Uterus (tissue), 2 donors: ENCODE data around the gene SF3A2.

Experiments
- POLR2A ChIP-seq, 2 donors: fragments of 450-650 bp; IDR thresholded peaks; one replicate each; pipeline ENCODE4 v1.6.1; 2016; ENCODE audit warnings: antibody characterized with exemption in 2 of 2, mild to moderate bottlenecking in 1 of 2, moderate library complexity in 1 of 2
- TF ChIP-seq, protein P1 (sequence below), 4 experiments: fragments of 200-600 bp in 2 of 4; fragments of 450-650 bp in 2 of 4; sonication (generic) in 2 of 4; IDR thresholded peaks; one replicate each; pipeline ENCODE4 v1.5.1; 2016 to 2019; ENCODE audit warnings: antibody characterized with exemption in 4 of 4, mild to moderate bottlenecking in 2 of 4, moderate library complexity in 1 of 4

DNA sequence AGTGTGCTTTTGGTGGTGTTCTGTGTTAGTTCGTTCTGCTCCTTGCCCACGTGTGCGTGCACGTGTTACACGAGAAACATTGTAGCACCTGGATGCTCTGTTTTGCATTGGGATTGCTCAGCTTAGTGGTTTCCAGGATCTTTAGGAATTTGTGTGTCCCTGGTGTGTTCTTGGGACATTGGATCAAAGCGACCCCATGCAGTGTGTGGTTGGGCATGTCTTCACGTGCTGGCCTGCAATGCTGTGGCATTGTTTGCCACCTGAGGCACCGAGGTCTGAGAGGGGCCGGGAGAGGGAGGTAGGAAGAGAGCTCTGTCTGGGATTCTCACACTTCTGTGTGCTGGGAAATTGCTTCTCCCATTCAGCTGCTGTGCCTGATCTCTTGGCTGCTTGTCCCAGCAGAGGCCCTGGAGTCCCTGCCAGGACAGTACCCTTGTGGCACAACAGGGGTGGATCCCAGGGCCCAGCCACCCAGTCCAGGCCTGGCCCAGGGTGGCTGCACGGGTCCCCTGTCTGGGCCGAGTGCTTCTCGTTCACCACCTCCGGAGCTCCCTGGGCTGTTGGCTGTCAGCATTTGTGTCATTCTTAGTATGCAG, 11.8 kb upstream of the SF3A2 start:
- TF ChIP-seq, protein P1, sequence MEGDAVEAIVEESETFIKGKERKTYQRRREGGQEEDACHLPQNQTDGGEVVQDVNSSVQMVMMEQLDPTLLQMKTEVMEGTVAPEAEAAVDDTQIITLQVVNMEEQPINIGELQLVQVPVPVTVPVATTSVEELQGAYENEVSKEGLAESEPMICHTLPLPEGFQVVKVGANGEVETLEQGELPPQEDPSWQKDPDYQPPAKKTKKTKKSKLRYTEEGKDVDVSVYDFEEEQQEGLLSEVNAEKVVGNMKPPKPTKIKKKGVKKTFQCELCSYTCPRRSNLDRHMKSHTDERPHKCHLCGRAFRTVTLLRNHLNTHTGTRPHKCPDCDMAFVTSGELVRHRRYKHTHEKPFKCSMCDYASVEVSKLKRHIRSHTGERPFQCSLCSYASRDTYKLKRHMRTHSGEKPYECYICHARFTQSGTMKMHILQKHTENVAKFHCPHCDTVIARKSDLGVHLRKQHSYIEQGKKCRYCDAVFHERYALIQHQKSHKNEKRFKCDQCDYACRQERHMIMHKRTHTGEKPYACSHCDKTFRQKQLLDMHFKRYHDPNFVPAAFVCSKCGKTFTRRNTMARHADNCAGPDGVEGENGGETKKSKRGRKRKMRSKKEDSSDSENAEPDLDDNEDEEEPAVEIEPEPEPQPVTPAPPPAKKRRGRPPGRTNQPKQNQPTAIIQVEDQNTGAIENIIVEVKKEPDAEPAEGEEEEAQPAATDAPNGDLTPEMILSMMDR (IDR thresholded peaks at IDR 0.05): no peak
- TF ChIP-seq POLR2A (IDR thresholded peaks at IDR 0.05): no peak
